K562 (cell line): ENCODE results near the gene PLEKHA8. TPM values are rescaled to one million over a fixed set of nuclear protein-coding genes. Genes with fewer than 3 reads are reported as not detected.
"Not testable (repeated sequence)": the region's sequence is repeated elsewhere in the genome, so short reads cannot be mapped to it uniquely, and the experiment has no call there.

ENCODE experiments used
- ATAC-seq: fragments of 200-7000 bp; cut with Tn5 transposase; 3 replicates; pipeline ENCODE4 v1.9.1; 2020; ENCODE audit warnings: moderate library complexity
- BruUV-seq: library from RNA; stranded (reverse); fragments of 400-500 nt; replicated peaks from 2 replicates; lab custom pipeline; 2021; lab: Mats Ljungman, UMichigan
- CTCF ChIA-PET: fragments of 300-600 bp; formaldehyde crosslinking; extraction: SDS; loops from one replicate; lab custom pipeline; 2021; ENCODE audit warnings: low intra/inter-chr PET ratio; lab: Yijun Ruan, JAX
- POLR2A ChIA-PET: fragments of 300-600, 350-650 bp; sonication (Branson Sonifier 250); formaldehyde crosslinking; extraction: SDS; loops from one replicate; lab custom pipeline; 2021; ENCODE audit warnings: antibody characterized with exemption, inconsistent platforms; lab: Yijun Ruan, JAX
- DNase-seq, 4 experiments: peaks; one replicate each; pipeline versions ENCODE4 v3.0.0 to v3.0.0-alpha.2; 2011 to 2018; ENCODE audit warnings: low spot score in 3 of 4, mixed read lengths in 3 of 4; ENCODE audit errors: extremely low read depth in 1 of 4
- FAIRE-seq: peaks from 2 replicates; lab custom pipeline; 2011; peaks lifted over from hg19 to GRCh38; lab: Jason Lieb, UNC
- H2AFZ ChIP-seq: 2 replicates; pipeline ENCODE4 v1.6.0; 2011; ENCODE audit warnings: low read depth, low read length, control low read depth, inconsistent platforms
- H3K27ac ChIP-seq: fragments of 200-600 bp; 3 replicates; pipeline ENCODE4 v1.8.0; 2011; ENCODE audit warnings: low read depth, mild to moderate bottlenecking, control low read depth, inconsistent platforms, low read length, moderate library complexity, mixed read lengths; ENCODE audit errors: extremely low read depth
- H3K27me3 ChIP-seq, 2 experiments: fragments of 300-600 bp in 1 of 2; 2 replicates in 1 of 2; 3 replicates in 1 of 2; pipeline versions ENCODE4 v1.6.0 to v1.8.0; 2011; ENCODE audit warnings: inconsistent platforms in 2 of 2, low read length in 2 of 2, mild to moderate bottlenecking in 1 of 2, mixed read lengths in 1 of 2, moderate library complexity in 1 of 2; ENCODE audit not compliant: control insufficient read depth in 2 of 2, insufficient read depth in 2 of 2
- H3K36me3 ChIP-seq: fragments of 300-600 bp; 3 replicates; pipeline ENCODE4 v1.8.0; 2011; ENCODE audit warnings: mild to moderate bottlenecking, low read length, inconsistent platforms; ENCODE audit not compliant: control insufficient read depth, insufficient read depth
- H3K4me1 ChIP-seq, 2 experiments: fragments of 200-600 bp in 1 of 2; replicated peaks in 1 of 2; 2 replicates in 1 of 2; 3 replicates in 1 of 2; pipeline versions ENCODE4 v1.5.1 to v1.8.0; 2011; ENCODE audit warnings: inconsistent platforms in 2 of 2, low read length in 2 of 2, mild to moderate bottlenecking in 1 of 2, mixed read lengths in 1 of 2, moderate library complexity in 1 of 2; ENCODE audit not compliant: control insufficient read depth in 2 of 2, insufficient read depth in 2 of 2
- H3K4me2 ChIP-seq: 2 replicates; pipeline ENCODE4 v1.6.1; 2011; ENCODE audit warnings: low read length, control low read depth, inconsistent platforms, mixed read lengths; ENCODE audit not compliant: insufficient read depth
- H3K4me3 ChIP-seq: fragments of 200-600 bp; sonication (generic), shearing (Covaris generic); 2 replicates; pipeline ENCODE4 v1.5.1; 2016; ENCODE audit warnings: control low read depth, inconsistent platforms
- H3K79me2 ChIP-seq: fragments of 200-600 bp; 3 replicates; pipeline ENCODE4 v1.8.0; 2011; ENCODE audit warnings: low read length, inconsistent platforms; ENCODE audit not compliant: control insufficient read depth, insufficient read depth
- H3K9ac ChIP-seq, 2 experiments: 2 replicates each; pipeline versions ENCODE4 v1.6.0 to v1.6.1; 2011; ENCODE audit warnings: low read depth in 2 of 2, low read length in 2 of 2, control low read depth in 1 of 2, inconsistent platforms in 1 of 2, mild to moderate bottlenecking in 1 of 2, mixed read lengths in 1 of 2; ENCODE audit not compliant: insufficient read depth in 1 of 2
- H3K9me1 ChIP-seq: one replicate; pipeline ENCODE4 v1.6.0; 2011; ENCODE audit warnings: inconsistent platforms, mild to moderate bottlenecking, low read length, moderate library complexity; ENCODE audit not compliant: control insufficient read depth, insufficient read depth
- H3K9me3 ChIP-seq: replicated peaks from 2 replicates; pipeline ENCODE4 v1.5.1; 2011; ENCODE audit warnings: low read depth, low read length, inconsistent platforms; ENCODE audit not compliant: control insufficient read depth, insufficient read depth
- H4K20me1 ChIP-seq: replicated peaks from 2 replicates; pipeline ENCODE4 v1.6.1; 2011; ENCODE audit warnings: low read length, inconsistent platforms, mixed read lengths; ENCODE audit not compliant: control insufficient read depth, insufficient read depth
- CEBPB ChIP-seq: fragments of 450-650 bp; IDR thresholded peaks from 2 replicates; pipeline ENCODE4 v1.6.1; 2016; ENCODE audit warnings: missing genetic modification characterization, missing compliant biosample characterization
- CEBPG ChIP-seq, 3 experiments: fragments of 200-800 bp in 1 of 3; sonication (Bioruptor generic) in 1 of 3; sonication (generic) in 1 of 3; formaldehyde crosslinking in 1 of 3; IDR thresholded peaks in 2 of 3; conservative IDR thresholded peaks in 1 of 3; 2 replicates each; pipeline versions ENCODE4 v1.6.1 to v1.8.0; 2016 to 2022; ENCODE audit warnings: missing compliant biosample characterization in 2 of 3, missing genetic modification characterization in 2 of 3, mild to moderate bottlenecking in 1 of 3, missing genetic modification reagents in 1 of 3
- ETV5 ChIP-seq: sonication (generic); formaldehyde crosslinking; IDR thresholded peaks from 2 replicates; pipeline ENCODE4 v1.4.0; 2020; ENCODE audit warnings: low read depth, mild to moderate bottlenecking, missing genetic modification reagents
- WGBS: fragments of 100-300 bp; shearing (Covaris generic); methylation state at CpG from one replicate; pipeline ENCODE4 v1.1.6; 2016; ENCODE audit warnings: low coverage, mixed read lengths; ENCODE audit not compliant: insufficient coverage; ENCODE audit errors: missing lambda C conversion rate; 5-methylcytosine and 5-hydroxymethylcytosine counted together
- in situ Hi-C: fragments of 300-500 bp; cut with MboI; formaldehyde crosslinking; loops from 4 replicates; pipeline ENCODE4 v1.15.0; 2018; ENCODE audit warnings: inconsistent platforms, mixed read lengths
- intact Hi-C: fragments of 100-400 bp; cut with micrococcal nuclease; formaldehyde crosslinking; loops from 2 replicates; pipeline ENCODE4 v1.14.2; 2022
- polyA plus RNA-seq, 8 experiments: library from polyadenylated mRNA; depleted of rRNA in 4 of 8; stranded (reverse) in 5 of 8; unstranded in 3 of 8; fragments of >200 nt; fragmentation: Nextera tagmentation in 2 of 8; fragmentation: Illumina TruSeq in 1 of 8; extraction: Ambion mirVana in 2 of 8; extraction: Trizol in 1 of 8; gene quantifications; 2 replicates each; pipeline versions ENCODE4 v1.2.1 to v1.2.3, GENCODE V29; 2011 to 2014; ENCODE audit warnings: inconsistent platforms in 1 of 8, missing spikeins in 1 of 8
- total RNA-seq, 7 experiments: library from RNA; depleted of rRNA in 6 of 7; stranded (reverse); fragments of >200 nt in 6 of 7; fragmentation: Illumina TruSeq in 2 of 7; extraction: Trizol in 2 of 7; gene quantifications; 2 replicates each; pipeline versions ENCODE4 v1.2.1 to v1.2.3, GENCODE V29; 2011 to 2021; ENCODE audit warnings: low replicate concordance in 1 of 7

Gene PLEKHA8
- total and polyA plus RNA-seq, 9 of the 15 experiments (the other 6 are each of a cell fraction or from before 2014, with no cell fraction given): 3.2 to 16.3 (median 11.8) TPM

GRCh38 chr7:30093420-30093952 lies 65.3 kb downstream of the PLEKHA8 start:
- DNase-seq (no peak), FAIRE-seq (no peak), ATAC-seq (no peak)
- CTCF ChIA-PET: no interaction called here
- intact Hi-C loops (no loop called here), in situ Hi-C loops (no loop called here)
- BruUV-seq: no TSS peak
- no peaks in the 10 kb centered on the region for H3K9me3 ChIP-seq
- no peak overlapping the region for H3K4me2 ChIP-seq
- H3K9me1 ChIP-seq: no peaks in the 10 kb centered on the region
- WGBS: 37% methylated on average over 5 of the region's 5 CpGs
- no peak overlapping the region for H3K27ac ChIP-seq
- no peaks in the 10 kb centered on the region for H4K20me1 ChIP-seq
- POLR2A ChIA-PET: no interaction called here
- H3K9ac ChIP-seq: no peak overlapping the region
- no peaks in the 10 kb centered on the region for H3K4me1 ChIP-seq
- H3K4me3 ChIP-seq: no peak overlapping the region
- H3K27me3 ChIP-seq: no peaks in the 10 kb centered on the region
- TF ChIP-seq CEBPG (CRISPR knock-in tag; IDR thresholded peaks at IDR 0.05): no peak
- 0 out of 4 replicates have a peak, but pooled peaks of 1 of the 2 experiments have one; percentile 15 for TF ChIP-seq CEBPG (tag; conservative IDR thresholded peaks at IDR 0.05 in 1 of 2, IDR thresholded peaks at IDR 0.05 in 1 of 2)
- TF ChIP-seq ETV5: no peak
- TF ChIP-seq CEBPB (tag): peak; percentile 76
- no peak overlapping the region for H2AFZ ChIP-seq
- no peaks in the 10 kb centered on the region for H3K79me2 ChIP-seq
- no peaks in the 10 kb centered on the region for H3K36me3 ChIP-seq

GRCh38 chr7:30098599-30098998 lies 70.4 kb downstream of the PLEKHA8 start:
- H3K9me1 ChIP-seq, CTCF ChIA-PET, ATAC-seq, H3K9ac ChIP-seq, in situ Hi-C loops, H2AFZ ChIP-seq, DNase-seq, H3K9me3 ChIP-seq, H3K36me3 ChIP-seq, H3K79me2 ChIP-seq, H3K4me3 ChIP-seq, H3K4me1 ChIP-seq, H3K27me3 ChIP-seq, H3K27ac ChIP-seq, intact Hi-C loops, H4K20me1 ChIP-seq, FAIRE-seq, H3K4me2 ChIP-seq, BruUV-seq: not testable (repeated sequence)
- POLR2A ChIA-PET: interaction anchor here (0.7 kb wide), 1 partner anchor 9 kb away, joined by 3 read pairs; no protein-coding TSS in a partner anchor
- 73% methylated on average over 20 of the region's 21 CpGs for WGBS
